ENCODE measurements around the gene FBP1. TPM values are rescaled to one million over a fixed set of nuclear protein-coding genes. Genes with fewer than 3 reads are reported as not detected.

Gene FBP1
- polyA plus RNA-seq, 3 donors = 82.2 to 95.5 (median 84.4) TPM

DNA sequence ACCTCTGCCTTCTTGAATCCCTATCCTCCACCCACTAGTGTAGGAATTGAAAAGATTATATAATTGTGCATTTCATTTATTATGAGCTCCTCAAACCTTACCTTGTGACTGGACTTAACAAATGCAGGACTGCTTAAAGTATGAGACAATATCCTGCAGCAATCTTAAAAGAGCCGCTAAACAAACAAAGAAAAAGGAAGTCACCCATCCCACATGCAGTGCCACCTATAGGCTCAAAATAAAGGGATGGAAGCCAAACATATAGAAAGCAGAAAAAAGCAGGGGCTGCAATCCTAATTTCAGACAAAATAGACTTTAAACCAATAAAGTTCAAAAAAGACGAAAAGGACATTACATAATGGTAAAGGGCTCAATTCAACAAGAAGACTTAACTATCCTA, 75.8 kb downstream of the FBP1 start:
- H3K27ac ChIP-seq (ENCODE audit: low read depth in 1 of 2, low read length in 2 of 2) = no peak overlapping the region
- H3K27ac Mint-ChIP-seq = no peak overlapping the region
- H3K4me1 Mint-ChIP-seq = peaks cover 1% of the 10 kb centered on the region
- no peaks in the 10 kb centered on the region for H3K36me3 Mint-ChIP-seq
- H3K79me2 ChIP-seq (ENCODE audit: insufficient read depth, low read length) = no peaks in the 10 kb centered on the region
- no peaks in the 10 kb centered on the region for H3K9me3 ChIP-seq (replicated peaks in 1 of 2; ENCODE audit: control insufficient read depth in 1 of 2, insufficient read depth in 1 of 2, low read length in 2 of 2)
- peaks cover 0 to 5% of the 10 kb centered on the region in 2 donors for H3K27me3 ChIP-seq (ENCODE audit: control insufficient read depth in 2 of 2, insufficient read depth in 2 of 2, low read length in 2 of 2)
- no peak overlapping the region for H3K9ac ChIP-seq (ENCODE audit: insufficient read depth, low read length, poor library complexity, severe bottlenecking)
- no peaks in the 10 kb centered on the region for H3K36me3 ChIP-seq (replicated peaks in 1 of 2; ENCODE audit: control insufficient read depth in 1 of 2, insufficient read depth in 2 of 2, low read length in 2 of 2)
- no peaks in the 10 kb centered on the region for H3K4me1 ChIP-seq (ENCODE audit: control insufficient read depth in 1 of 2, insufficient read depth in 2 of 2, low read length in 2 of 2)
- H3K4me3 ChIP-seq (replicated peaks in 1 of 3; ENCODE audit: low read depth in 2 of 3, low read length in 3 of 3) = no peak overlapping the region
- H3K9me3 Mint-ChIP-seq = peaks cover 0 to 3% (median 0%) of the 10 kb centered on the region in 7 donors
- H4K20me1 ChIP-seq (ENCODE audit: insufficient read depth, low read length) = no peaks in the 10 kb centered on the region
- H2AFZ ChIP-seq (ENCODE audit: insufficient read depth, low read depth, low read length, poor library complexity, severe bottlenecking) = no peak overlapping the region
- peaks cover 2 to 7% (median 3%) of the 10 kb centered on the region in 3 donors for H3K27me3 Mint-ChIP-seq (ENCODE audit: low read depth in 3 of 3)
- no CpG with 5 or more reads among the region's 2 CpGs for WGBS (ENCODE audit: insufficient coverage)
- H3K4me2 ChIP-seq (replicated peaks; ENCODE audit: extremely low read depth, low read length, poor library complexity, severe bottlenecking) = no peak overlapping the region
- no peak for DNase-seq
- H3K4me3 Mint-ChIP-seq = no peak overlapping the region
- intact Hi-C loops (cut with micrococcal nuclease) = no loop called here
- TF ChIP-seq, protein P1, sequence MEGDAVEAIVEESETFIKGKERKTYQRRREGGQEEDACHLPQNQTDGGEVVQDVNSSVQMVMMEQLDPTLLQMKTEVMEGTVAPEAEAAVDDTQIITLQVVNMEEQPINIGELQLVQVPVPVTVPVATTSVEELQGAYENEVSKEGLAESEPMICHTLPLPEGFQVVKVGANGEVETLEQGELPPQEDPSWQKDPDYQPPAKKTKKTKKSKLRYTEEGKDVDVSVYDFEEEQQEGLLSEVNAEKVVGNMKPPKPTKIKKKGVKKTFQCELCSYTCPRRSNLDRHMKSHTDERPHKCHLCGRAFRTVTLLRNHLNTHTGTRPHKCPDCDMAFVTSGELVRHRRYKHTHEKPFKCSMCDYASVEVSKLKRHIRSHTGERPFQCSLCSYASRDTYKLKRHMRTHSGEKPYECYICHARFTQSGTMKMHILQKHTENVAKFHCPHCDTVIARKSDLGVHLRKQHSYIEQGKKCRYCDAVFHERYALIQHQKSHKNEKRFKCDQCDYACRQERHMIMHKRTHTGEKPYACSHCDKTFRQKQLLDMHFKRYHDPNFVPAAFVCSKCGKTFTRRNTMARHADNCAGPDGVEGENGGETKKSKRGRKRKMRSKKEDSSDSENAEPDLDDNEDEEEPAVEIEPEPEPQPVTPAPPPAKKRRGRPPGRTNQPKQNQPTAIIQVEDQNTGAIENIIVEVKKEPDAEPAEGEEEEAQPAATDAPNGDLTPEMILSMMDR (IDR thresholded peaks at IDR 0.05) = peak; percentile 39

DNA sequence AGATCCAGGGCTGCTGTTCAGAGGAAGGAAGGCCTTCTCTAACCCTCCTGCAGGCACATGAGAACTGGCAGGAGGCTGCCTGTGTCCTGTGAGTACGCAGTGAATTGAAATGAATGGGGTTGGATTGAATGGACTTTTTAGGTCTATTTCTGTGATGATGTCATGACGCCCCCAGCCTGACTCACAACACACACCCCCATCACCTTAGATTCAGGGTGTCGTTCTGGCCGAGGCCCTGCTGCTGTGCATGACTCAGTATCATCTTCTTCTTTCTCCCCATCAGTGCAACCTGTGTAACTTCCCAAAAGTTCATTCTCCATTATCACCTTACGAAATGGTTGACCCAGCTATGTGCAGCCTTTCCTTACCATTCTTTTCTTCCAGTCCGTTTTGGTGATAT, 79.1 kb downstream of the FBP1 start:
- Histone ChIP-seq H3K36me3 (replicated peaks in 1 of 2; ENCODE audit: control insufficient read depth in 1 of 2, insufficient read depth in 2 of 2, low read length in 2 of 2) (no peaks in the 10 kb centered on the region), H3K79me2 (ENCODE audit: insufficient read depth, low read length) (no peaks in the 10 kb centered on the region), H3K9ac (ENCODE audit: insufficient read depth, low read length, poor library complexity, severe bottlenecking) (no peak overlapping the region), H3K4me1 (ENCODE audit: control insufficient read depth in 1 of 2, insufficient read depth in 2 of 2, low read length in 2 of 2) (no peaks in the 10 kb centered on the region), H3K27ac (ENCODE audit: low read depth in 1 of 2, low read length in 2 of 2) (no peak overlapping the region), H2AFZ (ENCODE audit: insufficient read depth, low read depth, low read length, poor library complexity, severe bottlenecking) (no peak overlapping the region), H3K9me3 (replicated peaks in 1 of 2; ENCODE audit: control insufficient read depth in 1 of 2, insufficient read depth in 1 of 2, low read length in 2 of 2) (no peaks in the 10 kb centered on the region), H4K20me1 (ENCODE audit: insufficient read depth, low read length) (no peaks in the 10 kb centered on the region), H3K27me3 (ENCODE audit: control insufficient read depth in 2 of 2, insufficient read depth in 2 of 2, low read length in 2 of 2) (peaks cover 0 to 8% of the 10 kb centered on the region in 2 donors), H3K4me3 (replicated peaks in 1 of 3; ENCODE audit: low read depth in 2 of 3, low read length in 3 of 3) (no peak overlapping the region), H3K4me2 (replicated peaks; ENCODE audit: extremely low read depth, low read length, poor library complexity, severe bottlenecking) (no peak overlapping the region)
- no CpG with 5 or more reads among the region's 6 CpGs for WGBS (ENCODE audit: insufficient coverage)
- DNase-seq = no peak
- intact Hi-C loops (cut with micrococcal nuclease) = no loop called here
- peaks cover 2 to 16% (median 9%) of the 10 kb centered on the region in 3 donors for H3K27me3 Mint-ChIP-seq (ENCODE audit: low read depth in 3 of 3)
- H3K36me3 Mint-ChIP-seq = no peaks in the 10 kb centered on the region
- no peak overlapping the region for H3K27ac Mint-ChIP-seq
- no peak overlapping the region for H3K4me3 Mint-ChIP-seq
- peaks cover 7% of the 10 kb centered on the region for H3K4me1 Mint-ChIP-seq
- H3K9me3 Mint-ChIP-seq = peaks cover 0 to 1% (median 0%) of the 10 kb centered on the region in 7 donors
- TF ChIP-seq, protein P1 (IDR thresholded peaks at IDR 0.05) = no peak
